ENCODE measurements around the gene PCGF2. TPM values are rescaled to one million over a fixed set of nuclear protein-coding genes. Genes with fewer than 3 reads are reported as not detected.

PCGF2 gene
- total RNA-seq, 2 experiments from 2014 or later: 2.6 to 3.3 TPM

DNA sequence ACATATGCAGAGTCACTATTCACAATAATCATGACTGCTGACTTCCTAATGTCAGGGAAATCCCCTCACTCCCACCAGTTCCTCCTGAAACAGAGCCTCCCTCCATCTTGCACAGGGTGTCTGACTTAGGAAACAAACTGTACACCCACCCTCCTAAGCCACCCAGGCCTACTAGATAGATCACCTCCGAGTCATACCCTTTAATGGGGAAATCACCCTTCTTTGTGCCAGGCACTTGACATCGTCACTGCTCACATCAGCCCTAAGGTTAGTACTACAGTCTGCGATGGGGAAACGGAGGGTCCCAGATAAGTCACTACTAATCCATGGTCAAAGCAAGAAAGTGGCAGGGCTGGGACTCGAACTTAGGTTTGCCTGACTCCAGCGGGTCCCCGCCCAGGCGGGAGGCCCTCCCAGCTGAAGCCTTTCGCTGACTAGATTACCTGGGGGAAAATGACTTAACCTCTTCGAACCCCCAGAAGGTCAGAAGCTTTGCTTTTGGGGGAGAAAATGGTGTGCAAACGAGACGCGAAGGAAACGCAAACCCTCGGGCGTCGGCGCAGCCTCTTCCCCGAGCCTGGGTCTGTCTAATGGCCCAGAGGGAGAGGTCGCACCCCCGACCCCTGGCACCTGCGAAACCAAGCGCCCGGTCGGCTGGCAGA, 46.5 kb downstream of the PCGF2 start:
- DNase-seq: peak; percentile 75
- H3K27me3 Mint-ChIP-seq: no peaks in the 10 kb centered on the region
- peak overlapping the region; percentile 69 for H3K4me3 Mint-ChIP-seq
- CTCF ChIA-PET: interaction anchor here (0.7 to 2.5 kb wide), 5 partner anchors 24 to 143 kb away, joined by 3 to 12 read pairs (median 3); partner anchors contain the start of gene CISD3
- H3K4me1 Mint-ChIP-seq: peaks cover 47% of the 10 kb centered on the region
- no peaks in the 10 kb centered on the region for H3K9me3 Mint-ChIP-seq
- H3K27ac Mint-ChIP-seq: peak overlapping the region; percentile 99
- H3K36me3 Mint-ChIP-seq (ENCODE audit: low read depth): peaks cover 20% of the 10 kb centered on the region
- POLR2A ChIA-PET: interaction anchor here (1.0 to 13.2 kb wide), 9 partner anchors 9 to 168 kb away, joined by 3 to 419 read pairs (median 7); partner anchors contain the start of genes EPOP, LASP1 and PSMB3

DNA sequence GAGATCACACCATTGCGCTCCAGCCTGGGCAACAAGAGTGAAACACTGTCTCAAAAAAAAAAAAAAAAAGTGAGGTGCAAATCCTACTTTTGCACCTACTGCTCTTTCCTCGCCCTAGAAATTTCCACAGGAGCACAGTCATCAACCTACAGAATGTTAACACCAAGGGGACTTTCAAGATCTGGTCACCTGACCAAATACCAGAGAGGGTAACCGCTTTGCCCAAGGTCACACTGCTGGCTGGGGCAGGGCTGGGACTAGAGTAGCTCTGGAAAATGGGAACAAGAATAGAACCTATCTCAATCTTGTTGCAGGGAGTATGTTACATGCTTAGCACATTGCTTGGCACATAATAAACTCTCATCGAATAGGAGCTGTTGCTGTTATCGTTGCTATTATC, 49.4 kb downstream of the PCGF2 start:
- H3K36me3 Mint-ChIP-seq (ENCODE audit: low read depth): peaks cover 4% of the 10 kb centered on the region
- peaks cover 44% of the 10 kb centered on the region for H3K4me1 Mint-ChIP-seq
- H3K9me3 Mint-ChIP-seq: no peaks in the 10 kb centered on the region
- no peak for DNase-seq
- no peaks in the 10 kb centered on the region for H3K27me3 Mint-ChIP-seq
- ChIA-PET POLR2A (interaction anchor here (1.0 to 13.2 kb wide), 3 partner anchors 22 to 36 kb away, joined by 3 to 419 read pairs (median 9); no protein-coding TSS in a partner anchor), CTCF (interaction anchor here (0.9 to 1.4 kb wide), 2 partner anchors 22 to 30 kb away, joined by 3 to 6 read pairs; no protein-coding TSS in a partner anchor)
- H3K4me3 Mint-ChIP-seq: no peak overlapping the region
- H3K27ac Mint-ChIP-seq: no peak overlapping the region

DNA sequence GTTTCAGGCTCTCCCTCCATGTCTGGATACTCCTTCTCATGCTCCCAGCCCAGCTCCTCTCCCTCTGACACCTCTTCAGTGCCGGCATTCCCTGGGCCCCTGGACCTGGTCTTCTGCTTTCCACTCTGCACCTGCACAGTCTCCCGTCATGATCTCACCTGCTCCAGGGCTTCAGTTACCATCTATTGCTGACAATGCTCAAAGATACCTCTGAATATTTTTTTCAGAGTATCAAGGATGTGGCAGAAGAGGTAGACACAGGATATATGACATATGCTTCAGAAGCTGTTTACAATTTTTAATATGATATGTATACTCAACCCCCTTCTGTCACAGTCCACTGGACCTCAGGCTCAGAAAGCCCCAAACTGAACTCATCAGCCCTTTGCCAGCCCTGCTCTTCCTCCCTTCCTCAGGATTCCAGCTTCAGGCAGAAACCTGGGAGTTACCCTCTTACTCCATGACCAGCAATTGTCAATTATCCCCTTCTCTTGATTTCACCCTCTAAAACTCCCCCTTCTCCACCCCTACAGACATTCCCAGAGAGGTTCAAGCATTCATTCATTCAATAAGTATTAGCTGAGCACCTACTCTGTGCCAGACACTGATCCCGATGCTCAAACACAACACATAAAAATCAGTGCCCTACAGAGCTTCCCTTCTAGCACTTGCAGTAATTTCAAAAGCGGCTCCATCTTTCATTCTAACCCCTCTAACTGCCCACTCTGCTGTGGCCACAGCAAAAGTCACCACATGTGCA, 50.9 kb downstream of the PCGF2 start:
- H3K4me1 Mint-ChIP-seq: peaks cover 44% of the 10 kb centered on the region
- no peaks in the 10 kb centered on the region for H3K9me3 Mint-ChIP-seq
- ChIA-PET POLR2A (interaction anchor here (1.2 to 3.3 kb wide), 3 partner anchors 9 to 31 kb away, joined by 6 to 16 read pairs (median 11); partner anchors contain the start of gene MLLT6), CTCF (interaction anchor here (1.0 to 1.1 kb wide), 3 partner anchors 9 to 72 kb away, joined by 3 to 7 read pairs (median 5); no protein-coding TSS in a partner anchor)
- H3K4me3 Mint-ChIP-seq: no peak overlapping the region
- DNase-seq: no peak
- H3K36me3 Mint-ChIP-seq (ENCODE audit: low read depth): no peaks in the 10 kb centered on the region
- peak overlapping the region; percentile 78 for H3K27ac Mint-ChIP-seq
- no peaks in the 10 kb centered on the region for H3K27me3 Mint-ChIP-seq

DNA sequence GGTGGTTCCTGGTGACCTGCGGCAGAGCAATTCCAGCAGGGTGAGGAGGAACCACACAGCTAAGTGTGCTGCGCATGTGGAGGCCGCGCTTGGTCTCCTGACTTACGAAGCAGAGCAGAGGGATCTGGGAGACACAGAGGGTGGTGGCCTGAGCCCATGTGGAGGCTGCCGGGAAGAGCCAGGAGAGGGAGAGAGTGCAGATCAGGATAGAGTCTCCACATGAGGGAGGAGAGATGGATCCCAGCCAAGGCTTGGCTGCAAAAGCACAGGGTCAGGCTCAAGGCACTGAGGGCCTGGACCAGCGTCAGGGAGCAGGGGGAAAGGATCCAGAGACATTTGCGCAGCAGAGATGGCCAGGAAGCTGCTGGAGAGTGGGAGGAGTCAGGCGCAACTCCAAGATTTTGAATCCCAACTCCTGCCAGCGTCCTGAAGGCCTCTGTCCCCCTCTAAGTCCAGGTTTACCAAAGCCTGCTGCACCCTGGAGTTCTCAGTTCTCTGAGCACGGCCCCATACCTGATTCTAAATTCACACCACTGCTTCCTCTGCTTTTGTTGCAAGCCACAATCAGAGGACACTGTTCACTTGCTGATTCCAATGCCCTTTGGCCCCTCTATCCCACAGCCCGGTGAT, 54.3 kb downstream of the PCGF2 start:
- H3K36me3 Mint-ChIP-seq (ENCODE audit: low read depth): no peaks in the 10 kb centered on the region
- no peak for DNase-seq
- H3K4me1 Mint-ChIP-seq: peaks cover 20% of the 10 kb centered on the region
- no peak overlapping the region for H3K27ac Mint-ChIP-seq
- H3K4me3 Mint-ChIP-seq: no peak overlapping the region
- ChIA-PET CTCF (no interaction called here), POLR2A (interaction anchor here (1.2 kb wide), 1 partner anchor 11 kb away, joined by 4 read pairs; the partner anchor contains the start of gene MLLT6)
- H3K27me3 Mint-ChIP-seq: peaks cover 6% of the 10 kb centered on the region
- no peaks in the 10 kb centered on the region for H3K9me3 Mint-ChIP-seq

DNA sequence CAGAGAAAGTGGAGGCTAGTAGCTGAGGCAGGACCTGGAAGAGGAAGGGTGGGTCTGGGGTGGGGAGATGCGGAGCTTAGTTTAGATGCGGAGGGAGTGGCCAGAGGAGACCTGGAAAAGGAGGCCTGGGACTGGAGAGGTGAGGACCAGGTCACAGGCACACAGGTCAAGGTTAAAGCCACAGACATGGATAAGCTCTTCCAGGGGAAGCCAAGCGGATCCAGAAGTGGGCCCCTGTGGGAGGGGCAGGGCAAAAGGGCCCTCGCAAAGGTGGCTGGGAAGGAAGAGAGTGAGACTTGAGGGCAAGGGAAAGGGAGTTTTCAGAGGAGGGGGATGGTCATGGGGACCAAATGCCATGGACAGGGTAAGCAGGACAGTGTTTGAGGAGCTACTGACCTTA, 57.0 kb downstream of the PCGF2 start:
- POLR2A ChIA-PET: interaction anchor here (1.2 to 2.0 kb wide), 2 partner anchors 13 to 37 kb away, joined by 3 to 5 read pairs; no protein-coding TSS in a partner anchor
- Mint-ChIP-seq H3K27me3 (peaks cover 9% of the 10 kb centered on the region), H3K27ac (no peak overlapping the region)

DNA sequence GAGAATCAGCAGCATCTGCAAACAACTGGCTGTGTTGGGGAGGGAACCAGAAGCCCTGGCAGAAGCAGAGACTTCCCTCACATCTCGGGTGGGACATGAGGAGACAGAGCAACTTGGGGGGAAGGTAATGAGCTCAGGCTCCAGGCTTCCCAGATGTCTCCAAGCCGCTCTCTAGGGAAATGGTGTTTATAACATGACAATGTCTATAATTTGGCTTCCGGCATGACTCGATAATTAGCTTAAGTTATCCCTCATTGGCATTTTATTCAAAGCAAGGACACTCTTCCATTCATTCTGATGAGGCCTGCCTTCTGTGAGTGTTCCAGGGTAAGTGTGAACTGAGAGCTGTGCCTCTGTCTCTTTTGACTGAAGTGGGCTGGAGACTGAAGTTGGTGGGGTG, 57.8 kb downstream of the PCGF2 start:
- Mint-ChIP-seq H3K27me3 (peaks cover 11% of the 10 kb centered on the region), H3K4me3 (no peak overlapping the region), H3K9me3 (no peaks in the 10 kb centered on the region), H3K36me3 (ENCODE audit: low read depth) (no peaks in the 10 kb centered on the region), H3K27ac (no peak overlapping the region), H3K4me1 (no peaks in the 10 kb centered on the region)
- no peak for DNase-seq
- ChIA-PET CTCF (interaction anchor here (1.1 to 1.6 kb wide), 2 partner anchors 14 to 28 kb away, joined by 3 read pairs; no protein-coding TSS in a partner anchor), POLR2A (interaction anchor here (1.2 kb wide), 1 partner anchor 14 kb away, joined by 3 read pairs; no protein-coding TSS in a partner anchor)

More for the DNA sequence above, 57.0 kb downstream of the PCGF2 start:
- H3K4me3 Mint-ChIP-seq: no peak overlapping the region
- no peaks in the 10 kb centered on the region for H3K36me3 Mint-ChIP-seq (ENCODE audit: low read depth)
- CTCF ChIA-PET: interaction anchor here (1.7 kb wide), 1 partner anchor 14 kb away, joined by 7 read pairs; no protein-coding TSS in a partner anchor
- no peak for DNase-seq
- no peaks in the 10 kb centered on the region for H3K9me3 Mint-ChIP-seq
- peaks cover 2% of the 10 kb centered on the region for H3K4me1 Mint-ChIP-seq

DNA sequence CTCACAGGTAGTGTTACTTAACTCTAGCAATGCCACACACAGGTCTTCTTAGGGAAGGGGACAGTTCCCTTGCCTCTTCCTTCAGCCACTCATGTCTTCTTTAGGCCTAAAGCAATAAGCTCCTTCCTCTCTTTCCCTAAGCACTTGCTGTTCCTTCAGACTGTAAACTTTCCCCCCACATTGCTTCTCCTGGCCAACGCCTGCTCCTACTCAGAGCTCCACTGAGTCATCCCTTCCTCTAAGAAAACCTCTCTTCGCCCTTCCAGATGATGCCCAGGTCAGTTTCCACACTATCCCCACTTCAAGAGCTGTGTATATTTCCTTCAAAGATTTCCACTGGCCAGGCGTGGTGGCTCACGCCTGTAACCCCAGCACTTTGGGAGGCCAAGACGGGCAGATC, 60.9 kb downstream of the PCGF2 start:
- CTCF ChIA-PET: interaction anchor here (0.7 to 1.4 kb wide), 7 partner anchors 18 to 211 kb away, joined by 3 to 4 read pairs (median 3); partner anchors contain the start of gene MLLT6
- DNase-seq: no peak
- Mint-ChIP-seq H3K9me3 (no peaks in the 10 kb centered on the region), H3K27me3 (peaks cover 14% of the 10 kb centered on the region), H3K4me3 (no peak overlapping the region), H3K4me1 (no peaks in the 10 kb centered on the region), H3K36me3 (ENCODE audit: low read depth) (no peaks in the 10 kb centered on the region), H3K27ac (no peak overlapping the region)
- POLR2A ChIA-PET: interaction anchor here (1.5 to 2.0 kb wide), 2 partner anchors 8 to 17 kb away, joined by 3 to 6 read pairs; partner anchors contain the start of gene MLLT6

DNA sequence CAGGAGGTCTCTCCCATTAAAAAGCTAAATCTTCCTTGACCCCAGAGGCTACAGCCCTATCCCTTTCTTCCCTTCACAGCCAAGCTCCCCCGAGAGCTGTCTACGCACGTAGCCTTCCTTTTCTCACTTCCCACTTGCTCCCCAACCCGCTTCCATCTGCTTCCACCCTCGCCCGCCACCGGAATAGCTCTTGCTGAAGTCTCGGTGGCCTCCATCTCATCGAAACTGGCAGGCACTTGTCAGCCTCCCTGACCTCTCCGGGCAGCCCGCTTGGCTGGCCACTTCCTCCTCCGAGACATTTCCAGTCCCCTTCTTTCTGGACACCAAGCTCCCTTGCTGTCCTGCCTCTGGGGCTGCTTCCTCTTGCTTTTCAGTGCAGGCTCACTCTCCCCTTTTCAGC, 62.6 kb downstream of the PCGF2 start:
- DNase-seq: no peak
- CTCF ChIA-PET: no interaction called here
- H3K4me3 Mint-ChIP-seq: no peak overlapping the region
- H3K9me3 Mint-ChIP-seq: no peaks in the 10 kb centered on the region
- H3K27me3 Mint-ChIP-seq: peaks cover 9% of the 10 kb centered on the region
- H3K36me3 Mint-ChIP-seq (ENCODE audit: low read depth): no peaks in the 10 kb centered on the region
- no peak overlapping the region for H3K27ac Mint-ChIP-seq
- POLR2A ChIA-PET: no interaction called here
- H3K4me1 Mint-ChIP-seq: no peaks in the 10 kb centered on the region

Other genes with a start within 250 kb of the PCGF2 start
- under 1 TPM; 0.05 to 0.20 TPM for gene SRCIN1, start 142.4 kb downstream of the PCGF2 start, total RNA-seq
- 10 to 100 TPM; 10.2 to 10.3 TPM for gene EPOP, start 73.4 kb downstream of the PCGF2 start, total RNA-seq
- 100 to 1,000 TPM; 262 to 265 TPM for gene MLLT6, start 43.1 kb downstream of the PCGF2 start, total RNA-seq
- gene CISD3, start 18.0 kb downstream of the PCGF2 start, total RNA-seq: 10 to 100 TPM; 42.8 to 48.6 TPM
- gene PSMB3, start 4.4 kb upstream of the PCGF2 start, total RNA-seq: 100 to 1,000 TPM; 241 to 242 TPM
- 10 to 100 TPM; 42.0 to 45.7 TPM for gene PIP4K2B, start 51.2 kb upstream of the PCGF2 start, total RNA-seq
- 10 to 100 TPM; 29.0 to 30.1 TPM for gene CWC25, start 77.0 kb upstream of the PCGF2 start, total RNA-seq
- 100 to 1,000 TPM; 933 to 960 TPM for gene RPL23, start 105.4 kb upstream of the PCGF2 start, total RNA-seq
- 100 to 1,000 TPM; 193 to 196 TPM for gene LASP1, start 121.7 kb upstream of the PCGF2 start, total RNA-seq
- gene FBXO47, start 219.1 kb upstream of the PCGF2 start, total RNA-seq: not detected